Right lobe of liver (tissue), 6 donors: ENCODE data around the gene APBA2. TPM values are rescaled to one million over a fixed set of nuclear protein-coding genes. Genes with fewer than 3 reads are reported as not detected.

Experiments
- ATAC-seq, 4 donors: fragments of 200-7000 bp; cut with Tn5 transposase; one replicate each; pipeline ENCODE4 v1.9.1; 2020; ENCODE audit warnings: mild to moderate bottlenecking in 4 of 4, moderate library complexity in 4 of 4
- DNase-seq, 3 donors: peaks; one replicate each; pipeline ENCODE4 v3.0.0-alpha.2; 2020
- H3K27ac ChIP-seq, 3 donors: fragments of 200-600 bp; one replicate each; pipeline ENCODE4 v1.8.0; 2022
- H3K27me3 ChIP-seq, 2 donors: fragments of 200-600 bp; one replicate each; pipeline ENCODE4 v1.8.0; 2022
- H3K36me3 ChIP-seq, 4 donors: fragments of 200-600 bp; sonication (generic) in 1 of 4; one replicate each; pipeline versions ENCODE4 v1.5.1 to v1.8.0; 2017 to 2022; ENCODE audit warnings: control low read depth in 1 of 4
- H3K4me1 ChIP-seq, 4 donors: fragments of 200-600 bp; sonication (generic) in 1 of 4; one replicate each; pipeline versions ENCODE4 v1.5.1 to v1.8.0; 2017 to 2022; ENCODE audit warnings: control low read depth in 1 of 4
- H3K4me3 ChIP-seq, 3 donors: fragments of 200-600 bp; one replicate each; pipeline ENCODE4 v1.8.0; 2022
- H3K9me3 ChIP-seq, 4 donors: fragments of 200-600 bp; sonication (generic) in 1 of 4; one replicate each; pipeline versions ENCODE4 v1.5.1 to v1.8.0; 2017 to 2022; ENCODE audit warnings: control low read depth in 1 of 4
- CTCF ChIP-seq, 4 donors: fragments of 200-600 bp in 3 of 4; fragments of 450-650 bp in 1 of 4; IDR thresholded peaks; one replicate each; pipeline versions ENCODE4 v1.5.1 to v1.8.0; 2016 to 2022; ENCODE audit warnings: antibody characterized with exemption in 4 of 4, mild to moderate bottlenecking in 2 of 4
- POLR2A ChIP-seq: fragments of 450-650 bp; IDR thresholded peaks from one replicate; pipeline ENCODE4 v1.6.1; 2017; ENCODE audit warnings: antibody characterized with exemption, mild to moderate bottlenecking
- WGBS: methylation state at CpG from one replicate; pipeline ENCODE4 v1.1.6; 2018; ENCODE audit warnings: low coverage, low lambda C conversion rate; ENCODE audit not compliant: insufficient coverage; ENCODE audit errors: missing lambda C conversion rate; 5-methylcytosine and 5-hydroxymethylcytosine counted together
- intact Hi-C, 2 donors: fragments of 100-400 bp; cut with DNase I; formaldehyde crosslinking; loops; one replicate each; pipeline versions ENCODE4 v1.11.2 to v1.14.1; 2022
- total RNA-seq, 6 experiments: library from RNA; depleted of rRNA in 2 of 6; stranded (reverse); fragments of >200 nt in 2 of 6; fragmentation: NEBNext Ultra II Directional in 3 of 6; extraction: Animal tissue kit (Norgen Biotek cat#: 25700) in 3 of 6; gene quantifications; one replicate each; pipeline versions ENCODE4 v1.1.0 to v1.2.4, GENCODE V29; 2016 to 2023
- donor health status: DM: no; HTN: yes; CAD: no.
- donor health status: DM: no; HTN: no; CAD: no.
- donor health status: DM: no; HTN: no; CAD: no.
- donor health status: DM: no; HTN: yes; CAD: no.
- donor health status: DM: no; HTN: yes; CAD: no.

Gene APBA2
- total RNA-seq, 6 experiments from 2014 or later, result 0.51 to 0.75 (median 0.69) TPM

- no peak overlapping the region for H3K27ac ChIP-seq
- no peak for DNase-seq
Observed at GRCh38 chr15:28986108-28986507, 100.3 kb downstream of the APBA2 start.

DNA sequence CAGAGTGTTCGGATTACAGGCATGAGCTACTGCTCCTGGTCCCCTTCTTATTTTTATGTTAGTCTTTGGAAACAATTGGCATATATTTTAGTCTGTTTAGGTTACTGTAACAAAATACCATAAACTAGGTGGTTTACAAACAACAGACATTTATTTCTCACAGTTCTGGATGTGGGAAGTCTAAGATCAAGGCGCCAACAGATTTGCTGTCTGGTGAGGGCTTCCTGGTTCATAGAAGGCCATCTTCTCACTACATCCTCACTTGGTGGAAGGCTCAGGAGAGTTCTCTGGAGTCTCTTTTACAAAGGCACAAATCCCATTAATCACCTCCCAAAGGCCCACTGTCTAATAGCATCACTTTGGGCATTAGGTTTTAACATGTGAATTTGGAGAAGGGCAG, 101.0 kb downstream of the APBA2 start:
- DNase-seq, result no peak

More at GRCh38 chr15:28986108-28986507, 100.3 kb downstream of the APBA2 start:
- no peak overlapping the region for H3K4me3 ChIP-seq
- TF ChIP-seq CTCF (IDR thresholded peaks at IDR 0.05) (no peak), POLR2A (no peak)
- 78% methylated on average over 5 of the region's 9 CpGs for WGBS
- H3K27me3 ChIP-seq, result no peaks in the 10 kb centered on the region
- ATAC-seq, result no peak
- no peaks in the 10 kb centered on the region for H3K36me3 ChIP-seq
- intact Hi-C loops, result no loop called here
- no peaks in the 10 kb centered on the region for H3K4me1 ChIP-seq
- no peaks in the 10 kb centered on the region for H3K9me3 ChIP-seq

GRCh38 chr15:28987337-28987736, 101.6 kb downstream of the APBA2 start:
- WGBS, result 33% methylated on average over 1 of the region's 4 CpGs
- intact Hi-C loops, result no loop called here
- Histone ChIP-seq H3K4me3 (no peak overlapping the region), H3K9me3 (no peaks in the 10 kb centered on the region), H3K4me1 (no peaks in the 10 kb centered on the region), H3K36me3 (no peaks in the 10 kb centered on the region), H3K27ac (no peak overlapping the region), H3K27me3 (no peaks in the 10 kb centered on the region)
- no peak for ATAC-seq
- TF ChIP-seq POLR2A (no peak), CTCF (IDR thresholded peaks at IDR 0.05) (no peak)
- DNase-seq, result no peak

More for the DNA sequence above, 101.0 kb downstream of the APBA2 start:
- Histone ChIP-seq H3K36me3 (no peaks in the 10 kb centered on the region), H3K4me1 (no peaks in the 10 kb centered on the region), H3K4me3 (no peak overlapping the region), H3K9me3 (no peaks in the 10 kb centered on the region), H3K27me3 (no peaks in the 10 kb centered on the region), H3K27ac (no peak overlapping the region)
- WGBS, result 71% methylated on average over 2 of the region's 2 CpGs
- ATAC-seq, result no peak
- intact Hi-C loops, result no loop called here
- TF ChIP-seq CTCF (IDR thresholded peaks at IDR 0.05) (no peak), POLR2A (no peak)

DNA sequence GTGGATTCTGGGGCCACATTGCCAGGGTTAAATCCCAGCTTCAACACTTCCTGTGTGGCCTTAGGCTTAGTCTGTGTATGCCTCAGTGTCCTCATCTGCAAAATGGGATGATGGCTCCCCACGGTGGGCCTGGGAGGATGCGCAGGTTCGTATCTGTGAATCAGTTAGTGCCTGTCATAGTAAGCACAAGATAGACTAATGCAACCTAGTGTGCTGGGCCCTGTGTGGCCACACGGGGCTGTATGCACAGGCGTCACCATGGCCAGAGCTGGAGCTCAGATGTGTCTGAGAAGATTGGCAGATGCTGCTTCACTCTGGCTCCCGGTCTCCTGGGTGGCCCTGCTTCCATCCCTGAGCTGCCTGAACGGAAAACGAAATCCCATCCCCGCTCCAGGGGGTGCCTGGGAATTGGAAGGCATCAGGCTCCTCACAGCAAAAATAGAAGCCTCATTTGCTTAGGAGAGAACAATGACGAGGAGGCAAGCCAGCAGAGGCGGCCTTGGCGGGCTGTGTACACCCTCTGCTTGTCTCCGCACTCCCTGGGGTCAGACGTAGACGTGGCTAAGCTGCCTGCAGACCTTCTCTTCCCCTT, 103.6 kb downstream of the APBA2 start:
- Histone ChIP-seq H3K4me3 (no peak overlapping the region), H3K36me3 (no peaks in the 10 kb centered on the region), H3K27ac (no peak overlapping the region), H3K27me3 (no peaks in the 10 kb centered on the region), H3K9me3 (no peaks in the 10 kb centered on the region), H3K4me1 (no peaks in the 10 kb centered on the region)
- WGBS, result 66% methylated on average over 8 of the region's 15 CpGs
- TF ChIP-seq CTCF (IDR thresholded peaks at IDR 0.05) (no peak), POLR2A (no peak)
- intact Hi-C loops, result no loop called here
- ATAC-seq (no peak), DNase-seq (no peak)

GRCh38 chr15:28989896-28990295, 104.1 kb downstream of the APBA2 start:
- Histone ChIP-seq H3K27me3 (no peaks in the 10 kb centered on the region), H3K36me3 (no peaks in the 10 kb centered on the region), H3K4me3 (no peak overlapping the region), H3K4me1 (no peaks in the 10 kb centered on the region), H3K27ac (no peak overlapping the region), H3K9me3 (no peaks in the 10 kb centered on the region)
- intact Hi-C loops, result no loop called here
- no peak for ATAC-seq
- no peak for TF ChIP-seq CTCF (IDR thresholded peaks at IDR 0.05)
- TF ChIP-seq POLR2A, result no peak
- no peak for DNase-seq
- 63% methylated on average over 10 of the region's 13 CpGs for WGBS
